HG03460 (cell line): Measurements from ENCODE around the gene RNF31.

ENCODE experiments used
- ATAC-seq: cut with Tn5 transposase; IDR thresholded peaks from one replicate; pipeline ENCODE4 v1.9.1; 2021; ENCODE audit not compliant: unreplicated experiment

RNF31 gene

DNA sequence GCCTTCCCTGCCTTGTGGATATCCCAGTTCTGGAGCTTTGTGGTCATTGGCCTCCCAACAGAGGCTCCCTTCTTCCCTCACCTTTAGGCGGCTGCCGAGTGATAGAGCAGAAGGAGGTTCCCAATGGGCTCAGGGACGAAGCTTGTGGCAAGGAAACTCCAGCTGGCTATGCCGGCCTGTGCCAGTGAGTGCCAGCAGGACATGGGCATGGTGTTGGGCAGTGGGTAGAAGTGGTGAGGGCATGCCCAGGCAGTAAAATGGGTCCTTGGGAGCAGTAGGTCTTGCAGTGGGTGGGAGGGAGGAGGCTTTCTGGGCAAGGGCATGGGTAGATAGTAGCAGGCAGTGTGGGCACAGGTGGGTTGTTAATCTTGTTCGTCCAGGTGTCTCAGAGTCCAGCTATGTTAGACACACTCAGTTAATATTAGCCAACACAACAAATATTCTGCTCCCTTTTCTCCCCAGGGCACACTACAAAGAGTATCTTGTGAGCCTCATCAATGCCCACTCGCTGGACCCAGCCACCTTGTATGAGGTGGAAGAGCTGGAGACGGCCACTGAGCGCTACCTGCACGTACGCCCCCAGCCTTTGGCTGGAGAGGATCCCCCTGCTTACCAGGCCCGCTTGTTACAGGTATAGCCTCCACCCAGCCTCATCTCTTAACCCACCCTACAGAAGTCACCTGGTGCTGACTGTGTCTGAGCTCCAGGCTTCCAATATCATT lies 12.6 kb downstream of the RNF31 start:
- ATAC-seq = no peak

DNA sequence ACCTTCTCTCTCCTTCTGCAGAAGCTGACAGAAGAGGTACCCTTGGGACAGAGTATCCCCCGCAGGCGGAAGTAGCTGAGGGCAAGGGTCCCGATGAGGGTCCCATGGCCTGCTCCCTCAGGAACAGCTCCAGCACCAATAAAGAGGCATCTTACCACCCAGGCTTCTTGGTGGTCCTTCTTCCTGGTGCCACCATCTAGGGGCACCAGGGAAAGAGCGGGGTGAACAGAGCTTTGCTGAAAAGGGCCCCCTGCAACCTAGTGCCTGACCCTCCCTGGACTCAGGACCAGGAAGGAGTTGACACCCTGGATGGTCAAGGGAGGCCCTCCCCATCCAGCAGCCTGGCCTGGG lies 13.2 kb downstream of the RNF31 start:
- no peak for ATAC-seq

DNA sequence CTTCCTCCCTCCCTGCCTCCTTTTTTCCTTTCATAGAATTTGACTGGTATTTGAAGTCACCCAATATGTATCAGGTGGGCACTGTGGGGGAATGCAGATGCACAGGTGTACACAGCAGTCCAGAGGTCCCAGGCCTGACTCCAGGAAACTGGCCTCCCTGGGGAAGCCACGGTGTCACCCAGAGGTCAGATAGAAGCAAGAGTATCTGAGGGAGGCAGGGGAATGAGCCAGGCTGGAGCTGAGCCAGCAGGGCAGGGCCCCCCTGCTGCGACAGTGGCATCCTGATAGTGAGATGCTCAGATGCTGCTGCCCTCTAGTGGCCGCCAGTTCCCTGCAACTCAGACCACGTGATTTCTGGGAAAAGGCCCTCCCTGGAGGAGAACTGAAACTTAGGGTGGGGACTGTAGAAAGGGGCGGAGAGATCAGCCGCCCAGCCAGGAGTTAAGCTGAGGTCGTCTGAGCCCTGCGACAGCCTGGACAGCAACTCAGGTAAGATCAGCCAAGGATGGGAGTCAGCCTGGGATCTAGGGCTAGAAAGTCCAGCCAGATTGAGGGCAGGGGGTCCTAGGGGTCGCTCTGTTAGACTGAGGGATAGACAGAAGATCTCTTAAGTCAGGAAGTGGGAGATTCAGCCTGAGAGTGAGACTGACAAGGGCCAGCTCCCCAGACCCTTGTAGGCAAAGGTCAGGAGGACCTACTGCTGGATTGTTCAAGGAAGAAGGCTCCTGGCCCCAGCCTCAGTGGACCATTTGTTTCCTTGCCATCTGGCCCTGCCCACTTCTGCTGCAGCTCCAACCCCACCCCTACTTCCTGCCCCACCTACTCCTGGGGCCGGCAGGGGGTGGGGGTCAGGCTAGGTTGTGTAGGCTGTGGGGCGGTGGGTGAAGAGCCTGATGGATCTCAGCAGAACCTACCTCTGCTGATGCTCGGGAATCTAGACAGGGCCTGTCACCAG lies 13.8 kb downstream of the RNF31 start, which contains the start of gene IRF9:
IRF9 (plus strand) TSS at position 416 of the 955 bp plus-strand sequence. CDS start 880 bp downstream, outside the sequence.
- ATAC-seq = peak; percentile 78

DNA sequence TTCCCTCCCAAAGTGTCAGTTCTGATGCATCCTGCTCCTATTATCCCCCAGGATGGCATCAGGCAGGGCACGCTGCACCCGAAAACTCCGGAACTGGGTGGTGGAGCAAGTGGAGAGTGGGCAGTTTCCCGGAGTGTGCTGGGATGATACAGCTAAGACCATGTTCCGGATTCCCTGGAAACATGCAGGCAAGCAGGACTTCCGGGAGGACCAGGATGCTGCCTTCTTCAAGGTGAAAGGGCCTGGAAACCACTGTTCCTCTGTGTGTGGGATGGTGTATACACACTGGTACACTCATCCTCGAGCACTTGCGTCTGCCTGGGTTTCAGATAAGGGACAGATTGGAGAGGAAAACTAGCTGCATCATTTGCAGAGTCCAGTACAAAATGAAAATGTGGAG lies 14.8 kb downstream of the RNF31 start:
- ATAC-seq = no peak

DNA sequence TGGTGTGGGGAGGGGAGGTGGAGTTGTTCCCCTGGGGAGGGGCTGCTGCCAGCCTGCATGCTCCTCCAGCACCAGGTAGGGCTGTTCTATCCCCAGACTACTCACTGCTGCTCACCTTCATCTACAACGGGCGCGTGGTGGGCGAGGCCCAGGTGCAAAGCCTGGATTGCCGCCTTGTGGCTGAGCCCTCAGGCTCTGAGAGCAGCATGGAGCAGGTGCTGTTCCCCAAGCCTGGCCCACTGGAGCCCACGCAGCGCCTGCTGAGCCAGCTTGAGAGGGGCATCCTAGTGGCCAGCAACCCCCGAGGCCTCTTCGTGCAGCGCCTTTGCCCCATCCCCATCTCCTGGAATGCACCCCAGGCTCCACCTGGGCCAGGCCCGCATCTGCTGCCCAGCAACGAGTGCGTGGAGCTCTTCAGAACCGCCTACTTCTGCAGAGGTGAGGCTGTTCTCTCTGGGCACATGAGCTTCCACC lies 17.3 kb downstream of the RNF31 start:
- no peak for ATAC-seq

DNA sequence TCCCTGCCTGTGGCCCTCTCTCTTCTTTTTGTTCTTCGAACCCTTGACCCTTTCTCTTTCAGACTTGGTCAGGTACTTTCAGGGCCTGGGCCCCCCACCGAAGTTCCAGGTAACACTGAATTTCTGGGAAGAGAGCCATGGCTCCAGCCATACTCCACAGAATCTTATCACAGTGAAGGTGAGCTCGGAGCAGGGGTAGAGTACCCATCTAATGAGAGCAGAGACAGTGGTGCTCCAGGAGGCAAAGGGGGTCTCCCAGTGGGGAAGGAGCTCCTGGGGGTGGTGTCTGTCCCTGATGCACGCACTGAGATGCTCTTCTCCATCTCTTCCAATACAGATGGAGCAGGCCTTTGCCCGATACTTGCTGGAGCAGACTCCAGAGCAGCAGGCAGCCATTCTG lies 18.5 kb downstream of the RNF31 start:
- no peak for ATAC-seq

DNA sequence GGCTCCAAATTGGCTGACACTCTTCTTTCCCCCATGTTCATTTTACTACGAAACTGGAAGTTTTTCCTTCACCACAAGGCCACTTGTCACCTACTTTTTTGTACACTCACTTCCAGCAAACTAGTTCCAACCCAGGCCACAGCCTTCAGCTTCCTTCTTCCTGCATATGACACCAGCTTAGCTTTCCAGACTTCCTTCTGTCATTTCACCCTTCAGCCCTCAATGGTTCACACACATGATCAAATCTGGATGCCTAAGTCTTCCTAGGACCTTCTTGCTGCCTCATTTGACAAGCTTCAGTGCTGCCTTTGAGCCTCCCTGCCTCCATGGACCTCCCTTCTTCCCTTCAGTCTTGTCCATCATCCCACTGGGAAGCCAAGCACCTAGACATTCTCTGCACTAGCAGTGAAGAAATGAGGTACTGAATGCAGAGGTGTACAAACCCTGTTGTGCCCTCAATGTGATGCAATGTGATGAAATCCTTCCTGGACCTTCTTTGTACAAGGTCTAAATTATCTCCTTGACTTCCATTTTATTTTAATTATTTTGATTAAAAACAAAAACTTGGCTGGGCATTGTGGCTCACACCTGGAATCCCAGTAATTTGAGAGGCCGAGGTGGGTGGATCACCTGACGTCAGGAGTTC lies 20.3 kb downstream of the RNF31 start:
- no peak for ATAC-seq

DNA sequence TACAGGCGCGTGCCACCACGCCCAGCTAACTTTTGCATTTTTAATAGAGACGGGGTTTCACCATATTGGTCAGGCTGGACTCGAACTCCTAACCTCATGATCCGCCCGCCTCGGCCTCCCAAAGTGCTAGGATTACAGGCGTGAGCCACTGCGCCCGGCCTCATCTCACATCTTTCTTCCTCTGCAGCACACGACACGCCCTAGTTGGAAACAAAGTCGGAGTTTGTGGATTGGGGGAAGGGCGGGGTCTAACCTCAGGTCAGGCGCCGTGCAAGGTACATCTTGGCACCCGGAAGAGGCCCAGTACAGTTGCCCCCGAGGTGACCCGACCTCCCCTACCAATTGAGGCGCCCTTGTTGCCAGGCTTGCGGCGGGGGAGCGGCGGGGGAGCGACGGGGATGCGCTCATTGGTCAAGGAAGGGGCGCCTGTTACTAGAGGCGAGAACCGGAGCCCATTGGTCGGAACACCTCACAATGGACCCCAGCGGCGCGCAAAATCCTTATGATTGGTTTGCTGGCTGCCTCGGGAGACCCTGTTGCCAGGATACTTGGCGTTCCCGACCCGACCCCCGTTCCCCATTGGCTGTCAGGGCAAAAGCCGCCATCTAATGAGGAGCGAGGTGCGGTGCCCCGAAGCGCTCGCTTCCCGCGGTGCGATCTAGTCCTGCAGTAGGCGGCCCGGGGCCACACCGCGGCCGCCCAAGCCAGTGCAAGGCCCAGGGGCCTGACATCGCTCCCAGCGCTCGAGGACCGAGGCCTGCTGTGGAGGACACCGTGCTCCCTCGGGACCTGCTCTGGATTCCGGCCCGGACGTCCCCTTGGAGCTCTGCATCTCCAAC lies 24.3 kb downstream of the RNF31 start, which contains the start of gene REC8:
REC8 (plus strand) TSS at position 659 of the 839 bp plus-strand sequence. CDS start 473 bp downstream, outside the sequence.
- ATAC-seq = peak; percentile 88

DNA sequence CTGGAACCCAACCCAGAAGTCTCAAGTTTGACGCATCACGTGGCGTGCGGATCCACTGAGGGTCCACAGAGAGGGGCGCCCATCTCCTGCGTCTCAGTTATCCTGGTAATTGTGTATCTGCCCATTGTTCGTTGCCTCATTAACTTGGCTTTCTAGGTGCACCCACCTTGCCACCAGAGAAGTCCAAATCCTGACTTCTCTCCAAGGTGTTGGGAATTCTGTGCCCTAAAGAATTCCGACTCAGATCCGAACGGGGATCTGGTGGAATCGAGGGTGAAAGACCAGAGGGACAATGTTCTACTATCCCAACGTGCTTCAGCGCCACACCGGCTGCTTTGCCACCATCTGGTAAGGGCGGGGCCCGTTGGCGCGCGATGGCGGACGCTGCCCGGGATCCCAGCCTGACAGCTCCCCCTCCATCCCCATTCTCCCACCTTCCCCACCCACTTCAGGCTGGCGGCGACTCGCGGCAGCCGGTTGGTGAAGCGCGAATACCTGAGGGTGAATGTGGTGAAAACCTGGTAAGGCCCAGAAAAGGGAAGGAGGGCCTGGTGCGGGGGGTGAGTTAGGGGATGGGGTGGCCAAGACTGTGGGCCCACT lies 25.1 kb downstream of the RNF31 start:
- no peak for ATAC-seq

DNA sequence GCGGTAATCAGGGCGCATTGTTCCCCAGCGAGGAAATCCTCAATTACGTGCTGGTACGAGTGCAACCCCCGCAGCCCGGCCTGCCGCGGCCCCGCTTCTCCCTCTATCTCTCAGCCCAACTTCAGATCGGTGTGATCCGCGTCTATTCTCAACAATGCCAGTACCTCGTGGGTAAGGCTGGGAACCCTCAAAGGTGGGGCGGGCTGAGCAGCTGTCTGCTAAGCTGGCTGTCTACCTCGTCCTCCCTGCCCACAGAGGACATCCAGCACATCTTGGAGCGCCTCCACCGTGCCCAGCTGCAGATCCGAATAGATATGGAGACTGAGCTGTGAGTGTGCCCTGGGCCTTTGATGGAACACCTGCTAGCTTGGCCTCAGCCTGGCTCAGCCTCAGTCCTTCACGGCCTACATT lies 25.6 kb downstream of the RNF31 start:
- no peak for ATAC-seq

DNA sequence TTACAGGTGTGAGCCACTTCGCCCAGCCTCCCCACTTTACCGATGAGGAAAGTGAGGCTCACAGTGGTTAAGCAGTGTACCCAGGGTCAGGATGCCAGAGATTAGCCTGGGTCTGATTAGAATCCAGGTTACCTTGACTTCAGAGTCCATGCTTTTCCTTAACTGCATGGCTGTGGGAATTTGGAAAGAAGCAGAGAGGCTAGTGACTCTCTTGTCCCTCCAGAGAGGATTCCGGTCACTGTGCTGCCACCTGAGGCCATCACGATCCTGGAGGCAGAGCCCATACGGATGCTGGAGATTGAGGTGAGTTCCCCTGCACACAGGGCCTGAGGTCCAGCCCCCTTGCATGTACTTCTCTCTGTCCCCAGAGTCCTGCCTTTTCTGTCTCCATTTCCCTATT lies 29.3 kb downstream of the RNF31 start:
- no peak for ATAC-seq

DNA sequence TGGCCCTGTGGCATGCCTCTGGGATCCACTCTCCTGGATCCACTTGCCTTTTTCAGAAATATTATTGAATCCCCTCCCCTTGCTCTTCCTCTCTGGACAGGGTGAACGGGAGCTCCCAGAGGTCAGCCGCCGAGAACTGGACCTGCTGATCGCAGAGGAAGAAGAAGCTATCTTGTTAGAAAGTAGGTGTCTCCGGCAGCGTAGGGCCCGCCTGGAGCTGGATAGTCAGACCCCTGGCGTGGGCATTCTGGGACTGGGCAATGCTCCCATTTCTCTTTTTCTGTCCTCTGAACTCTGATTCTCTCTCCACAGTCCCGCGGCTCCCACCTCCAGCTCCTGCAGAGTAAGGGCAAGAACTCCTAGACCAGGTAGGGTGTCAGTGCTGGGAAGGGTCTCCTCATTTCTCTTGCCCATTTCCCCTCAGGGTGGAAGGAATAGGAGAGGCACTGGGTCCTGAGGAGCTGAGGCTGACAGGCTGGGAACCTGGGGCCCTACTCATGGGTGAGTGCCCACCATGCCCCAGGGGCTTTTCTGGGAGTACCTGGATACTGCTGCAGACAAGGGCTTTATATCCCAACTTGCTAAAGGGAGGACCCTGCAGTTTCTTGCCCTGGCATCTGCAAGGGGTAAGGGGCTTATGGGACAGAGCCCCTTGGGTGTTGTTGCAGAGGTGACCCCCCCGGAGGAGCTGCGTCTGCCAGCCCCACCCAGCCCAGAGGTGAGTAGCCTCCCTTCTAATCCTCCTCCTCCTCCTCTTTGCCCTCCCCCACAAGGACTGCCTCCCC lies 29.9 kb downstream of the RNF31 start:
- no peak for ATAC-seq

DNA sequence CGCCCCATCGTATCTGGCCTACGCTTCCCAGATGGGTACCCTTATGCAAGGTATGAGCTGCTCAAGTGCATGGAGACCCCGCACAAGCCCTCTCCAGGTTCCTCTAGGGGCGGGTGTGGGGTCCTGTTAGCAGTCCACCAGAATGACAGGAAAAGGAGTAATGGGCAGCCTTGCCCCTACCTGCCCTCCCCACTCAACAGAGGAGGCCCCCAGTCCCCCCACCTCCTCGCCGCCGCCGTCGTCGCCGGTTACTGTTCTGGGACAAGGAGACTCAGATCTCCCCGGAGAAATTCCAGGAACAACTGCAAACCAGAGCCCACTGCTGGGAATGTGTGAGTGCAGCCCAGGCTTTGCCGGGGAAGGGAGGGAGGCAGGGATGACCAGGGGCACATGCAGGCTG lies 30.6 kb downstream of the RNF31 start:
- no peak for ATAC-seq

DNA sequence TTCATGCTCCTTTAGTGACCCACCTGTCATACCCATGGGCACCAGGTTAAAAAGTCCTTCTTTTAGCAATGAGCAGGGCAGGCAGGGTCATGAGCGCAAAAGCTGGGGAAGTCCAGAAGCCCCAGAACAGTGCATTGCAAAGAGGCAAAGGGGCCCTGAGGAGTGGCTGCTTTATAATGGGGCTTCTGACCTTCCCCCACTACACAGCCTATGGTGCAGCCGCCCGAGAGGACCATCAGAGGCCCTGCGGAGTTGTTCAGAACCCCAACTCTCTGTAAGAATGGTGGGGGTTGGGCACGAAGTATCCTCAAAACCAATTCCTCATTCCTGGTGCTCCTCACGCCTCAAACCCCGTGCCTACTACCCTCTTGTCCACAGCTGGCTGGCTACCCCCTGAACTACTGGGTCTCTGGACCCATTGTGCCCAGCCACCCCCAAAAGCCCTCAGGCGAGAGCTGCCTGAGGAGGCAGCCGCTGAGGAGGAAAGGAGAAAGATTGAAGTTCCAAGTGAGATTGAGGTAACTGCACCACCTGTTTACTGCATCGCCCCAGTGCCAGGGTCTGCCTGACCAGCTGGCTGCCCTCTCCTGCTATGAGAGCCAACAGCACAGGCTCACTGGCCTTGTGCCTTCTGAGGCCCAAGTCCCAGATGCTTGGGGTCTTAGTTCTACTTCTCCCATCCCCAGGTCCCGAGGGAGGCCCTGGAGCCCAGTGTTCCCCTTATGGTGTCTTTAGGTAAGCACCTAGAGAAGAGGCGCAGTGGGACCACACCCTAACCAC lies 31.3 kb downstream of the RNF31 start:
- ATAC-seq = no peak

DNA sequence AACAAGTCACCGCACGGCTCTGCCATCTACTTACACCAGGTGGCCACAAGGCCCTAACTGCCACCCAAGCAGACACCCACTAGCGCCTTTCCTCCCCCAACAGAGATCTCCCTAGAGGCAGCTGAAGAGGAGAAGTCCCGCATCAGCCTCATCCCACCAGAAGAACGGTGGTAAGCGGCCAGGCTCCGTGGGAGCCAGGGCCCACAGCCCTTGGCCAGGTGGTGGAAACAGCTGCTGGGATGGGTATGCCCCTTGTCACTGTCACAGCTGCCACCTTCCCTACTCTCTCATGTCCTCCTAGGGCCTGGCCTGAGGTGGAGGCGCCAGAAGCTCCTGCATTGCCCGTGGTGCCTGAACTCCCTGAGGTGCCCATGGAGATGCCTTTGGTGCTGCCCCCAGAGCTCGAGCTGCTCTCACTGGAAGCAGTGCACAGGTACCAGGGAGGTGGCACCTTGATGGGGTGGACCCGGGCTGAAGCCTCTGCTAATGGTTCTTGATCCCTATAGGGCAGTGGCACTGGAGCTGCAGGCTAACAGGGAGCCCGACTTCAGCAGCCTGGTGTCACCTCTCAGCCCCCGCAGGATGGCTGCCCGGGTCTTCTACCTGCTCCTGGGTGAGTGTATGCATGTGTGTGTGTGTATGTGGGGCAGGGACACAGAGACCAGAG lies 32.1 kb downstream of the RNF31 start:
- no peak for ATAC-seq

DNA sequence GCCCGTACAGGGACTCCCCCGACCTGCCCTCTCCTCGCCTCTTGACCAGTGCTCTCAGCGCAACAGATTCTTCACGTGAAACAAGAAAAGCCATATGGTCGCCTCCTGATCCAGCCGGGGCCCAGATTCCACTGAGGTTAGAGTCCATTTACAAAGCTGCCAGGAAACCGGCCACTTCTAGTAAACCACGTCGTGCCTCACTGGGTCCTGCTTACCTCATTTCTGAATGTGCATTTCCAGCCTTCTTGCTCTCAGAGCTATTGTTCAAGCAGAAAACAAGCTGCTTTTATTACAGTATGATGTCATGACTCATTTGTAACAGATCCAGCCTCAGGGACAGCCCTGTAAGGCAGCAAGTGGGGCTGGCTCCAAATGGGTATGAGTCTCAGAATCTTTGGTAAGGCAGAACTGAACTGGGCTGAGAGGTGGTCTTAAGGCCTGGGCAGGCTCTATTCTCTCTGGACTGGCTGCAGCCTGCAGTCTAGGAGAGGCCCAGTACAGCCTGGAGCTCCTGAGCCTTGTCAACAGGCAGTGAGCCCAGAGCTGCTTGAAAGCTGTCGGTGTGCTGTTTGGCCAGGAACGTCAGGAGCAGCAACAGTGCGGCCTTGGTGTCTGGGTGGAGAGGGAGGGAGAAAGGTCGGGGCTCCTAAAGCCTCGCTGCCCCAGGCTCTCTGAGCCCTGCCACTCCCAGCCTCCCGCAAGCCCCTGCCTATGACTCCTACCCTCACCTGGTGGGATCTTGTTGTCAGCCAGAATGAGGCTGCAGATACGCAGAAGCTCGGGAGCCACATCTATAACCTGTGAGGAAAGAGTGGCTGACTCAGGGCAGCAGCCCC lies 32.9 kb downstream of the RNF31 start:
- ATAC-seq = no peak
